Measurements from ENCODE around the gene HTR1A.

HTR1A gene

DNA sequence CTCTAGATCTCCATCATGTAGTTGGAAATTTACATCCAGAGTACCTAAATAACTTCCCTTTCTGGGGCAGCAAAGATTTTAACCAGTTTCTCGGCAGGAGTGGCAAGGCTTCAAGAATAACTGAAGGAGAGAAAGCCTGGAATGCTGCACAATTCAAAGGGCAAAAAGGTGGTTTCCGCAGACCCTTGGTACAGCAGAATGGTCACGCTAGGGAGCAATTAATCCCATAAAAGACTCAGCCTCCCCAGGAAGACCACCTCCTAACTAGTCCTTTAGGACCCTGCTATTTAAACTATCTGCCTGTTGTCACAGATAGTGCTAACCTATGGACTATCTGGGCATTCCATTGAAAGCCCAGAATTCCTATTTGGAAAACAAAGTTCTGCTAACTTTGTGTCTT is 3.6 kb downstream of the HTR1A start:
- no peaks in the 10 kb centered on the region for H3K9me3 ChIP-seq
- no peaks in the 10 kb centered on the region for H3K4me1 ChIP-seq
- no peak for TF ChIP-seq CTCF (IDR thresholded peaks at IDR 0.05; ENCODE audit: low read depth, low read length)
- H3K36me3 ChIP-seq = no peaks in the 10 kb centered on the region
- H3K4me3 ChIP-seq (ENCODE audit: low read depth, low read length) = no peak overlapping the region
- no peak for DNase-seq
- peaks cover 45% of the 10 kb centered on the region for H3K27me3 ChIP-seq

- H3K27me3 ChIP-seq = peaks cover 42% of the 10 kb centered on the region
- no peaks in the 10 kb centered on the region for H3K36me3 ChIP-seq
- H3K4me1 ChIP-seq = no peaks in the 10 kb centered on the region
- DNase-seq = no peak
- H3K9me3 ChIP-seq = no peaks in the 10 kb centered on the region
- no peak for TF ChIP-seq CTCF (IDR thresholded peaks at IDR 0.05; ENCODE audit: low read depth, low read length)
- H3K4me3 ChIP-seq (ENCODE audit: low read depth, low read length) = no peak overlapping the region
Observed at GRCh38 chr5:63957617-63958016, 4.6 kb downstream of the HTR1A start.

DNA sequence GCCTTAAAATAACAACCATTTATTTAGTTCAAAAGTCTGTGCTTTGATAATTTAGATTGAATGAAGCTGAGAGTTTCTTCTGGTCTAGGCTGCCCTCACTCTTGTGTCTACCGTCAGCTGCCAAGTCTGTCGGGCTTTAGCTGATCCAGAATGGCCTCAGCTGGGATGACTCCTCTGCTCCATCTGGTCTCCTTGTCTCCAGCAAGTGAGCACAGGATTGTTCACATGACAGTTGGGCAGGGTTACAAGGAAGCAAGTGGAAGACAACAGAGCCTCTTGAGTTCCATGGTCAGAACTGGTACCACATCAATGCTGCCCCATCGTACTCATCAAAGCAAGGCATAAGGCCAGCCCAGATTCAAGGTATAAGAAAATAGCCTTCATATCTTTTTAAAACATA is 9.0 kb downstream of the HTR1A start:
- no peak for DNase-seq
- Histone ChIP-seq H3K4me3 (ENCODE audit: low read depth, low read length) (no peak overlapping the region), H3K4me1 (no peaks in the 10 kb centered on the region), H3K36me3 (no peaks in the 10 kb centered on the region), H3K9me3 (no peaks in the 10 kb centered on the region), H3K27me3 (no peaks in the 10 kb centered on the region; the same call in 1 of the 2 replicates)
- TF ChIP-seq CTCF (IDR thresholded peaks at IDR 0.05; ENCODE audit: low read depth, low read length) = no peak

- no peaks in the 10 kb centered on the region for H3K4me1 ChIP-seq
- no peak overlapping the region for H3K4me3 ChIP-seq (ENCODE audit: low read depth, low read length)
- H3K9me3 ChIP-seq = no peaks in the 10 kb centered on the region
- H3K27me3 ChIP-seq = no peaks in the 10 kb centered on the region
- no peak for TF ChIP-seq CTCF (IDR thresholded peaks at IDR 0.05; ENCODE audit: low read depth, low read length)
- no peak for DNase-seq
- H3K36me3 ChIP-seq = no peaks in the 10 kb centered on the region
Observed at GRCh38 chr5:63935103-63935502, 27.1 kb downstream of the HTR1A start.

GRCh38 chr5:63931836-63932235 is 30.4 kb downstream of the HTR1A start:
- no peak for TF ChIP-seq CTCF (IDR thresholded peaks at IDR 0.05; ENCODE audit: low read depth, low read length)
- Histone ChIP-seq H3K27me3 (no peaks in the 10 kb centered on the region), H3K4me3 (ENCODE audit: low read depth, low read length) (no peak overlapping the region), H3K4me1 (no peaks in the 10 kb centered on the region), H3K36me3 (no peaks in the 10 kb centered on the region), H3K9me3 (no peaks in the 10 kb centered on the region)
- no peak for DNase-seq

GRCh38 chr5:63928451-63928850 is 33.8 kb downstream of the HTR1A start:
- H3K36me3 ChIP-seq = no peaks in the 10 kb centered on the region
- H3K4me3 ChIP-seq (ENCODE audit: low read depth, low read length) = no peak overlapping the region
- no peaks in the 10 kb centered on the region for H3K9me3 ChIP-seq
- no peaks in the 10 kb centered on the region for H3K4me1 ChIP-seq
- DNase-seq = no peak
- TF ChIP-seq CTCF (IDR thresholded peaks at IDR 0.05; ENCODE audit: low read depth, low read length) = no peak
- H3K27me3 ChIP-seq = no peaks in the 10 kb centered on the region
